DOHH2 (cell line): Measurements from ENCODE around the gene KLHL21.

Source experiments
- CTCF ChIP-seq: fragments of 200-600 bp; sonication (generic); IDR thresholded peaks from one replicate; pipeline ENCODE4 v1.5.1; 2014; ENCODE audit warnings: antibody characterized with exemption, mild to moderate bottlenecking, low read depth, low read length; ENCODE audit not compliant: poor library complexity, severe bottlenecking
- EZH2phosphoT487 ChIP-seq: fragments of 200-600 bp; sonication (generic); IDR thresholded peaks from 2 replicates; pipeline ENCODE4 v1.6.1; 2017; ENCODE audit warnings: borderline replicate concordance, mild to moderate bottlenecking, antibody characterized with exemption, low read length, moderate library complexity, mixed read lengths

- peak; percentile 24 for TF ChIP-seq CTCF
- no peak for TF ChIP-seq EZH2phosphoT487
Observed at GRCh38 chr1:6601923-6602668, 573 bp downstream of the KLHL21 start.
